Measurements from ENCODE around the gene PFDN1.

The PFDN1 gene

GRCh38 chr5:140295414-140295813, 7.5 kb downstream of the PFDN1 start:
- peak; percentile 74 for DNase-seq

GRCh38 chr5:140294753-140295152, 8.1 kb downstream of the PFDN1 start:
- DNase-seq, result no peak

- DNase-seq, result no peak
Measured at GRCh38 chr5:140293849-140294100, 9.1 kb downstream of the PFDN1 start.

- peak; percentile 35 for DNase-seq
Measured at GRCh38 chr5:140293091-140293848, 9.6 kb downstream of the PFDN1 start.

GRCh38 chr5:140292212-140293036, 10.5 kb downstream of the PFDN1 start:
- DNase-seq, result no peak

GRCh38 chr5:140287801-140288521, 14.9 kb downstream of the PFDN1 start:
- no peak for DNase-seq

GRCh38 chr5:140286424-140286823, 16.5 kb downstream of the PFDN1 start:
- DNase-seq, result no peak

- no peak for DNase-seq
Measured at GRCh38 chr5:140284013-140284412, 18.9 kb downstream of the PFDN1 start.

GRCh38 chr5:140282266-140282665, 20.6 kb downstream of the PFDN1 start:
- DNase-seq, result no peak

- no peak for DNase-seq
Measured at GRCh38 chr5:140275837-140276236, 27.1 kb downstream of the PFDN1 start.

GRCh38 chr5:140273401-140273877, 29.5 kb downstream of the PFDN1 start:
- DNase-seq, result peak; percentile 89

- no peak for DNase-seq
Measured at GRCh38 chr5:140270008-140270407, 32.9 kb downstream of the PFDN1 start.

- DNase-seq, result no peak
Measured at GRCh38 chr5:140267559-140268018, 35.3 kb downstream of the PFDN1 start.

- DNase-seq, result no peak
Measured at GRCh38 chr5:140267201-140267540, 35.7 kb downstream of the PFDN1 start.

GRCh38 chr5:140266471-140267200, 36.3 kb downstream of the PFDN1 start:
- DNase-seq, result no peak

GRCh38 chr5:140265845-140266244, 37.1 kb downstream of the PFDN1 start:
- DNase-seq, result no peak

- DNase-seq, result no peak
Measured at GRCh38 chr5:140262839-140263238, 40.1 kb downstream of the PFDN1 start.

GRCh38 chr5:140262221-140262620, 40.7 kb downstream of the PFDN1 start:
- no peak for DNase-seq

GRCh38 chr5:140261403-140262171, 41.3 kb downstream of the PFDN1 start:
- peak; percentile 79 for DNase-seq

- DNase-seq, result no peak
Measured at GRCh38 chr5:140260089-140260656, 42.7 kb downstream of the PFDN1 start.

GRCh38 chr5:140259500-140259899, 43.4 kb downstream of the PFDN1 start:
- no peak for DNase-seq

GRCh38 chr5:140258873-140259272, 44.0 kb downstream of the PFDN1 start:
- DNase-seq, result no peak

Measured in suppressor macrophage treated with lipopolysaccharide for 4 hours (primary cell).